SK-N-MC (cell line): Measurements from ENCODE around the gene KCNK10.

Experiments
- DNase-seq: peaks from one replicate; pipeline ENCODE4 v3.0.0-alpha.2; 2011; ENCODE audit warnings: low read depth, low spot score
- H3K27ac ChIP-seq: fragments of 200-600 bp; sonication (generic); 2 replicates; pipeline ENCODE4 v1.5.1; 2016; ENCODE audit warnings: mixed run types
- H3K36me3 ChIP-seq: fragments of 200-600 bp; sonication (generic); 2 replicates; pipeline ENCODE4 v1.6.1; 2017; ENCODE audit warnings: antibody characterized with exemption, low read length, mixed read lengths; ENCODE audit not compliant: insufficient read depth
- H3K4me3 ChIP-seq: fragments of 200-600 bp; sonication (generic); 2 replicates; pipeline ENCODE4 v1.5.1; 2016
- H3K9ac ChIP-seq: fragments of 200-600 bp; sonication (generic); 2 replicates; pipeline ENCODE4 v1.8.0; 2017; ENCODE audit warnings: mixed run types, mixed read lengths; ENCODE audit not compliant: insufficient read length
- H3K9me3 ChIP-seq: fragments of 200-600 bp; sonication (generic); 2 replicates; pipeline ENCODE4 v1.6.1; 2017; ENCODE audit warnings: low read depth, mild to moderate bottlenecking, antibody characterized with exemption, low read length, moderate library complexity, mixed read lengths
- EZH2 ChIP-seq: fragments of 200-600 bp; sonication (generic); IDR thresholded peaks from one replicate; pipeline ENCODE4 v1.6.1; 2017; ENCODE audit warnings: antibody characterized with exemption
- FOXP2 ChIP-seq: optimal IDR thresholded peaks from 2 replicates; pipeline ENCODE3; 2011; ENCODE audit warnings: mild to moderate bottlenecking, moderate library complexity; ENCODE audit not compliant: insufficient read depth; ENCODE audit errors: extremely low read length, control extremely low read depth
- POLR2AphosphoS5 ChIP-seq: IDR thresholded peaks from 2 replicates; pipeline ENCODE4 v1.6.1; 2012; ENCODE audit warnings: mild to moderate bottlenecking, low read depth, low read length, borderline replicate concordance

The KCNK10 gene

DNA sequence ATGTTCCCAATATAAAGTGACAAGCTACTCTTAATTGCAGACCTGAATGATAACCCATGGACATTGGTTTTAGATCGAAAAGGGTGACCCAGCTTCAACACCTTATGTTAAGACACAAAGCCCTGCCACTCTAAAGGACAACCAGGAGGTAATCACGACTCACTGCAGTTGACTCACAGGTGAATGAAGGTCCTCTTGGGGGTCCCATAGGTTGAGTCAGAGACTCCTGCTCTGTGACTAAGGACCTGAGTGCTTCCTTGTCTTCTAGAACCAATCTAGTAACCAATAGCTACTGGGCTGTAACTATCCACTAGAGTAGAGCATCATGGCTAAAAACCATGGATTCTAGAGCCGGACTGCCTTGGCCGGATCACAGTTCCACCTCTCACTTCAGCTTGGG, 73.8 kb downstream of the KCNK10 start:
- no peak overlapping the region for H3K9ac ChIP-seq
- H3K9me3 ChIP-seq = no peaks in the 10 kb centered on the region
- no peak for DNase-seq
- H3K27ac ChIP-seq = no peak overlapping the region
- no peaks in the 10 kb centered on the region for H3K36me3 ChIP-seq
- TF ChIP-seq EZH2 (no peak), FOXP2 (no peak), POLR2AphosphoS5 (no peak)
- H3K4me3 ChIP-seq = no peak overlapping the region

DNA sequence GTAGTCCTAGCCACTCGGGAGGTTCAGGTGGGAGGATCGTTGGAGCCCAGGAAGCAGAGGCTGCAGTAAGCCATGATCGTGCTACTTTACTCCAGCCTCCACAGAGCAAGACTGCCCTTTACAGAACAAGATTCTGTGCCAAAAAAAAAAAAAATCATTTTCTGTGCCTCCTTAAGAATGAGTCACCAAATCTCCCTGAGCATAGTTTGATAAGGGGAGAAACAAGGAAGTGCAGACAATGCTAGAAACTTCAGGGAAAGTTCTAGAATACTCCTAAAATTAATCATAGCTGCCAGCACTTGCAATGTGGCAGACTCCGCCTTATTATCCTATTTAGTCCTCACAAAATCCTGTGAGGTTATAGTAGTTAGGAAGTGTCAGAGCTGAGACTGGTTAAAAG, 74.5 kb downstream of the KCNK10 start:
- H3K36me3 ChIP-seq = no peaks in the 10 kb centered on the region
- H3K4me3 ChIP-seq = no peak overlapping the region
- DNase-seq = no peak
- H3K9me3 ChIP-seq = no peaks in the 10 kb centered on the region
- TF ChIP-seq EZH2 (no peak), FOXP2 (no peak), POLR2AphosphoS5 (no peak)
- no peak overlapping the region for H3K27ac ChIP-seq
- H3K9ac ChIP-seq = no peak overlapping the region

DNA sequence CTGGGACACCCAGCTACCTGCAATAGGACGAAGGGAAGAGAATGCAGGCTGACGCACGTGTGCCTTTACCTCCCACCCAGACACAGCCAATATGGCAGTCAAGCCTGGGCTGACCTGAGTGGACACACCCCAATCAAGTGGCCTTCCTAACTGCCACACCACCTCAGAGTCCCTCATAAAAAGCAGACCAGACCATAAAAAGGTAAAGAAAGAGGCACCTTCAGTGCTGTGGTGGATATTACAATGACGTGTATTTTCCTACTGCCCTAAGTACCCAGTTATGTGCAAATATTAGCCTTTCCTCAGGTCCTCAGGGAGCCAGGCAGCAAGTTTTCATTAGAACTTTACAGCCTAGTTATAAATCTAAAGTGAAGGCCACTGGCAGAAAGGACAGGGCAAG, 75.8 kb downstream of the KCNK10 start:
- no peak for TF ChIP-seq POLR2AphosphoS5
- TF ChIP-seq FOXP2 = no peak
- no peak for TF ChIP-seq EZH2
- no peak for DNase-seq
- no peak overlapping the region for H3K9ac ChIP-seq

DNA sequence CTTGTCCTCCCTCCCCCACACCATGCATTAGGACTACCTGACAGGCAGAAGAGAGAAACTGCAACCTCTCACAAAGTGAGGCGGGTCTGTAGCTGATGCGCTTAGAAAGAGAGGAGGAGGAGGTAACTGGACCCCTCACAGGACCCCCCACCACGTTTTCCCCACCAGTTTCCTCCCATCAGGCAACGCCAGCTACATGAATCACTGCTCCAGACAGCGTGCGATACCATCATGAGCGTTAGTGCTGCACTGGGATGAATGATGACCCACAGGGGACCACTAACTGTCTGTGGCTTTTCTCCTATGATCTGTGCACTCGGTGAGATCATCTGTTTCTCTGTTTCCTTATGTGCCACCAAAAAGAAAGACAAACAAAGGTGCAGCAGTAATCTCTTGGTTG, 77.7 kb downstream of the KCNK10 start:
- Histone ChIP-seq H3K9me3 (no peaks in the 10 kb centered on the region), H3K9ac (no peak overlapping the region), H3K36me3 (no peaks in the 10 kb centered on the region), H3K27ac (no peak overlapping the region), H3K4me3 (no peak overlapping the region)
- DNase-seq = no peak
- TF ChIP-seq FOXP2 = no peak
- TF ChIP-seq EZH2 = no peak
- no peak for TF ChIP-seq POLR2AphosphoS5

More for the DNA sequence above, 75.8 kb downstream of the KCNK10 start:
- Histone ChIP-seq H3K36me3 (no peaks in the 10 kb centered on the region), H3K9me3 (no peaks in the 10 kb centered on the region), H3K4me3 (no peak overlapping the region), H3K27ac (no peak overlapping the region)

DNA sequence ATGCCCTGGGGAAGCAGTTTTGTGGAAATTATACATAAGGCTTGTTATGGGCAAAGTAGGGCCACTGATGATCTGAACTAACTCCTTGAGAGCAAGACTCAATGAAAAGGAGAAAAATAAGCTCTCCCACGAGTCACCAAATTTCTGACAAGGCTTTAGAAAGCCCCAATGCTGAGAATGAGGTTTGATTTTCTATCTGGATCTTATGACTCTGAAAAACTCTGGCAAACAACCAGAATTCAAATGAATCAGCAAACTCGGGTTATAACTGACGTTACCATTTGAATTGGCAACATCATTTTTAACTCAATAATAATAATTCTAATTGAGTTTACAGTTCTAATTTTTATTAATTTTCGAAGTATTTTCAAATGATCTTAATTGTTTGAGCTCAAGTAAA, 79.1 kb downstream of the KCNK10 start:
- no peak overlapping the region for H3K27ac ChIP-seq
- no peak overlapping the region for H3K9ac ChIP-seq
- H3K9me3 ChIP-seq = no peaks in the 10 kb centered on the region
- no peak overlapping the region for H3K4me3 ChIP-seq
- no peak for DNase-seq
- H3K36me3 ChIP-seq = no peaks in the 10 kb centered on the region
- no peak for TF ChIP-seq EZH2
- no peak for TF ChIP-seq POLR2AphosphoS5

DNA sequence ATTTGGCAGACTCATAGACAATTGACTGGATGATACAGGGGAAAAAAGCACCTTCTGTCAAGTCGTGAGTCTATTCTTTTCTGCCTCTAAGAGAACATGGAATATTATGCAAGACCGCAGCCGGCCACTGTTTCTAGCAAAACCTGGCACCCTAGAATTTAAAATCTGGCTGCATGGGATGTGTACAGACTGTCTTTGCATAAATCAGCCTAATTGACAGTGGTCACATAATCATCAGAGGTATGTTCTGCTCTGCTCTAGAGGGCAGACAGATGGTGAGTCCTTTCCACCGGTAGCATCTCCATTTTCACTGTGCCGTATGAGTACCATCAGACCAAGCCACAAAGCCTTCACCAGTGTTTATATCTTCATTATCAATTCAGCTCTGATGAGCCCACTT, 80.6 kb downstream of the KCNK10 start:
- no peak overlapping the region for H3K4me3 ChIP-seq
- H3K9me3 ChIP-seq = no peaks in the 10 kb centered on the region
- no peaks in the 10 kb centered on the region for H3K36me3 ChIP-seq
- no peak overlapping the region for H3K9ac ChIP-seq
- H3K27ac ChIP-seq = no peak overlapping the region
- DNase-seq = no peak
- no peak for TF ChIP-seq POLR2AphosphoS5
- TF ChIP-seq FOXP2 = no peak
- no peak for TF ChIP-seq EZH2

DNA sequence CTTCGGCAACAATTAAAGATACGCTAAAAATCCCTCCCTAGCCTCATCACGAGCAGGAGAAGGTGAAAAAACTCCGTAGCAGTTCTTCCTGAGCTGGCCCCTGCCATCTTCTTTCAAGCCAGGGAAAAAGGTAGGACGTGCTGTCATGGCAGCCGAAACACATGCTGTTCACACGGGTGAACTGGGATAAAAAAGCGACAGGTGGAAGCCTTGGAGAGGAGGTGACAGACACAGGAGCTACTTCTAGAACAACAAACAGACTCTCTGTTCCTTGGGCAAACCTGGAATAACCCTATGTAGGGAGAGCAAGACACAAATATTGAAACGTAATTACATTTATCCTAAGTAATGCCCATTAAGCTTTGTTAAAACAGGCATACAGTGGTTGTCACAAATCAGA, 81.3 kb downstream of the KCNK10 start:
- Histone ChIP-seq H3K27ac (no peak overlapping the region), H3K36me3 (no peaks in the 10 kb centered on the region), H3K9me3 (no peaks in the 10 kb centered on the region), H3K4me3 (no peak overlapping the region), H3K9ac (no peak overlapping the region)
- TF ChIP-seq POLR2AphosphoS5 (no peak), FOXP2 (no peak), EZH2 (no peak)
- no peak for DNase-seq

DNA sequence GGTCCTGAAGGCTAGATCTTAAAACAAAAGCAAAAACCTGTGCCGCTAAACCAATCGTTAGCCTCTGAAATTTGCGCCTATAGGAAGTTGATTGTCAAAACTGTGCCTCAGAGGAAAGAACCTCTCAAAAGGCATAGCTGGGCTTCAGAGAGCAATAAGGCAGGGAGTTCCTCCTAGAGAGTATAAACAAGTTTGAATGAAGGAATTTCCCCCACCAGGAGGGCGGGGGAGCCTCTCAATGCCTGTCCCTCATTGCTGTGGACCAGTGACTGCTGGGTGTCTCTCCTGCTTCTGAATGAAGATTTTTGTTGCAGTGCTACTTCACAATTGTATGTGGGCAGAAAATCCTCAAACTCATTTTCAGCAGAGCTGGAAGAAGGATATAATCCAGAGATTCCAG, 88.6 kb downstream of the KCNK10 start:
- no peak for DNase-seq
- TF ChIP-seq FOXP2 = no peak
- no peak for TF ChIP-seq POLR2AphosphoS5
- TF ChIP-seq EZH2 = no peak
- no peak overlapping the region for H3K9ac ChIP-seq
- no peak overlapping the region for H3K27ac ChIP-seq
- H3K4me3 ChIP-seq = no peak overlapping the region
- no peaks in the 10 kb centered on the region for H3K9me3 ChIP-seq
- no peaks in the 10 kb centered on the region for H3K36me3 ChIP-seq

DNA sequence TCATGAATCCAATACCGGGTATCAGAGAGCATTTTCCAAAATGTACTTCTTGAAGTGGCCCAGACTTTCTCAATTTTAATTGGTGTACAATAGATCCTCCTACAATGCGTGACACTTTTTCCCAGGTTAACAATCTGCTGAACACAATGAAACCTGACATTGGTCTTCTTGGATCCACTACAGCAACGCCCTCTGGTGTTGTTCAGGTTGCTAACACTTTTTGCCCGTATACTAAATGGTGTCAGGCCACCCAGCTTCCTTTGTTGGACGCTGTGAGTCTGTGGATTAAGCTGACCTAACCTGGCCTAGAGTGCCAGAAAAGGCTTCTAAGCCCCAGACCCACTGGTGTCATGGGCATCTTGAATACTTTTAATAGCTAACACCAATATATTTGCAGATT, 89.2 kb downstream of the KCNK10 start:
- Histone ChIP-seq H3K9ac (no peak overlapping the region), H3K4me3 (no peak overlapping the region), H3K9me3 (no peaks in the 10 kb centered on the region), H3K36me3 (no peaks in the 10 kb centered on the region), H3K27ac (no peak overlapping the region)
- no peak for DNase-seq
- TF ChIP-seq EZH2 = no peak
- no peak for TF ChIP-seq POLR2AphosphoS5
- TF ChIP-seq FOXP2 = no peak
